Fibroblast of the aortic adventitia (primary cell): Measurements from ENCODE around the gene CDK5RAP1. TPM values are rescaled to one million over a fixed set of nuclear protein-coding genes. Genes with fewer than 3 reads are reported as not detected.
A peak's percentile ranks its signal among the peaks of the same experiment; 100 is the strongest.

ENCODE experiments used
- DNase-seq: peaks from one replicate; pipeline ENCODE4 v3.0.0-alpha.2; 2010; ENCODE audit warnings: low read depth
- H3K4me3 ChIP-seq: 2 replicates; pipeline ENCODE4 v1.5.1; 2011; ENCODE audit warnings: low read depth, mild to moderate bottlenecking, control low read depth, low read length, moderate library complexity
- total RNA-seq: library from RNA; depleted of rRNA; stranded (reverse); fragments of >200 nt; gene quantifications from 2 replicates; pipeline ENCODE4 v1.2.3, GENCODE V29; 2012; ENCODE audit warnings: low replicate concordance
- TF ChIP-seq, protein P1 (sequence below): IDR thresholded peaks from 2 replicates; pipeline ENCODE4 v1.5.1; 2011; ENCODE audit warnings: mild to moderate bottlenecking, low read length, control low read depth, inconsistent platforms; ENCODE audit not compliant: insufficient read depth

CDK5RAP1 gene
- total RNA-seq, 1 donor: 14.8 TPM

- no peak overlapping the region for H3K4me3 ChIP-seq
- peak; percentile 62 for DNase-seq
- TF ChIP-seq, protein P1, sequence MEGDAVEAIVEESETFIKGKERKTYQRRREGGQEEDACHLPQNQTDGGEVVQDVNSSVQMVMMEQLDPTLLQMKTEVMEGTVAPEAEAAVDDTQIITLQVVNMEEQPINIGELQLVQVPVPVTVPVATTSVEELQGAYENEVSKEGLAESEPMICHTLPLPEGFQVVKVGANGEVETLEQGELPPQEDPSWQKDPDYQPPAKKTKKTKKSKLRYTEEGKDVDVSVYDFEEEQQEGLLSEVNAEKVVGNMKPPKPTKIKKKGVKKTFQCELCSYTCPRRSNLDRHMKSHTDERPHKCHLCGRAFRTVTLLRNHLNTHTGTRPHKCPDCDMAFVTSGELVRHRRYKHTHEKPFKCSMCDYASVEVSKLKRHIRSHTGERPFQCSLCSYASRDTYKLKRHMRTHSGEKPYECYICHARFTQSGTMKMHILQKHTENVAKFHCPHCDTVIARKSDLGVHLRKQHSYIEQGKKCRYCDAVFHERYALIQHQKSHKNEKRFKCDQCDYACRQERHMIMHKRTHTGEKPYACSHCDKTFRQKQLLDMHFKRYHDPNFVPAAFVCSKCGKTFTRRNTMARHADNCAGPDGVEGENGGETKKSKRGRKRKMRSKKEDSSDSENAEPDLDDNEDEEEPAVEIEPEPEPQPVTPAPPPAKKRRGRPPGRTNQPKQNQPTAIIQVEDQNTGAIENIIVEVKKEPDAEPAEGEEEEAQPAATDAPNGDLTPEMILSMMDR: peak; percentile 71
These were observed 14.6 kb upstream of the CDK5RAP1 start for GRCh38 chr20:33415948-33416347.

GRCh38 chr20:33412484-33412838 is 11.1 kb upstream of the CDK5RAP1 start:
- no peak for DNase-seq
- TF ChIP-seq, protein P1: no peak
- no peak overlapping the region for H3K4me3 ChIP-seq

GRCh38 chr20:33411711-33412483 is 10.6 kb upstream of the CDK5RAP1 start:
- no peak overlapping the region for H3K4me3 ChIP-seq
- TF ChIP-seq, protein P1: no peak
- DNase-seq: no peak

- TF ChIP-seq, protein P1: no peak
- no peak overlapping the region for H3K4me3 ChIP-seq
- DNase-seq: no peak
These were observed 9.9 kb upstream of the CDK5RAP1 start for GRCh38 chr20:33411242-33411641.

GRCh38 chr20:33410081-33410742 is 8.9 kb upstream of the CDK5RAP1 start:
- no peak overlapping the region for H3K4me3 ChIP-seq
- TF ChIP-seq, protein P1: no peak
- no peak for DNase-seq

- H3K4me3 ChIP-seq: no peak overlapping the region
- TF ChIP-seq, protein P1: no peak
- DNase-seq: no peak
These were observed 7.7 kb upstream of the CDK5RAP1 start for GRCh38 chr20:33408716-33409654.
